Neural crest cell (in vitro differentiated cells): ENCODE measurements around the gene S100PBP. TPM values are rescaled to one million over a fixed set of nuclear protein-coding genes. Genes with fewer than 3 reads are reported as not detected.

Source experiments
- total RNA-seq: library from RNA; stranded (reverse); gene quantifications from 2 replicates; pipeline ENCODE4 v1.2.1, GENCODE V29; 2021

S100PBP gene
- total RNA-seq, 1 donor from 2014 or later = 55.0 TPM

Other genes with a start within 250 kb of the S100PBP start
- gene ZBTB8OS, start 167.1 kb upstream of the S100PBP start, total RNA-seq = 49.1 and 53.1 TPM in 2 replicates
- 492 and 494 TPM in 2 replicates for gene RBBP4, start 166.4 kb upstream of the S100PBP start, total RNA-seq
- gene SYNC, start 114.9 kb upstream of the S100PBP start, total RNA-seq = 0.12 TPM in 1 of 2 replicates, not detected in the other
- 140 and 145 TPM in 2 replicates for gene YARS1, start 295 bp upstream of the S100PBP start, total RNA-seq
- gene FNDC5, start 53.3 kb downstream of the S100PBP start, total RNA-seq = 26.8 and 28.7 TPM in 2 replicates
- 0.86 and 1.2 TPM in 2 replicates for gene HPCA, start 68.8 kb downstream of the S100PBP start, total RNA-seq
- 2.7 and 2.8 TPM in 2 replicates for gene TMEM54, start 83.7 kb downstream of the S100PBP start, total RNA-seq
- gene RNF19B, start 147.2 kb downstream of the S100PBP start, total RNA-seq = 14.9 and 16.0 TPM in 2 replicates
- 134 and 135 TPM in 2 replicates for gene AK2, start 219.2 kb downstream of the S100PBP start, total RNA-seq